Endothelial cell (in vitro differentiated cells): ENCODE measurements around the gene NTM. TPM values are rescaled to one million over a fixed set of nuclear protein-coding genes. Genes with fewer than 3 reads are reported as not detected.

ENCODE experiments used
- DNase-seq: peaks from one replicate; pipeline ENCODE4 v3.0.0; 2021; ENCODE audit warnings: low spot score
- H3K27ac Mint-ChIP-seq: one replicate; pipeline ENCODE4 v1.8.0; 2021; ENCODE audit warnings: mixed read lengths, inconsistent platforms; ENCODE audit not compliant: unreplicated experiment
- H3K27me3 Mint-ChIP-seq: one replicate; pipeline ENCODE4 v1.8.0; 2021; ENCODE audit warnings: mild to moderate bottlenecking, moderate library complexity, mixed read lengths, inconsistent platforms; ENCODE audit not compliant: unreplicated experiment
- H3K36me3 Mint-ChIP-seq: one replicate; pipeline ENCODE4 v1.8.0; 2021; ENCODE audit warnings: mild to moderate bottlenecking, low read depth, mixed read lengths, inconsistent platforms; ENCODE audit not compliant: unreplicated experiment
- H3K4me1 Mint-ChIP-seq: one replicate; pipeline ENCODE4 v1.8.0; 2021; ENCODE audit warnings: mild to moderate bottlenecking, mixed read lengths, inconsistent platforms; ENCODE audit not compliant: unreplicated experiment
- H3K4me3 Mint-ChIP-seq: one replicate; pipeline ENCODE4 v1.8.0; 2021; ENCODE audit warnings: mild to moderate bottlenecking, mixed read lengths, inconsistent platforms; ENCODE audit not compliant: unreplicated experiment
- H3K9me3 Mint-ChIP-seq: one replicate; pipeline ENCODE4 v1.8.0; 2021; ENCODE audit warnings: mixed read lengths, inconsistent platforms; ENCODE audit not compliant: unreplicated experiment
- total RNA-seq: library from RNA; stranded (reverse); fragmentation: NEBNext Ultra II Directional; extraction: Animal tissue kit (Norgen Biotek cat#: 25700); gene quantifications from one replicate; pipeline ENCODE4 v1.2.1, GENCODE V29; 2021; ENCODE audit not compliant: unreplicated experiment
- TF ChIP-seq, protein P1 (sequence below): fragments of 200-600 bp; sonication (generic); IDR thresholded peaks from one replicate; pipeline ENCODE4 v1.5.0; 2021; ENCODE audit warnings: antibody characterized with exemption; ENCODE audit not compliant: unreplicated experiment

The NTM gene
- total RNA-seq, 1 donor from 2014 or later, result 3.6 TPM

DNA sequence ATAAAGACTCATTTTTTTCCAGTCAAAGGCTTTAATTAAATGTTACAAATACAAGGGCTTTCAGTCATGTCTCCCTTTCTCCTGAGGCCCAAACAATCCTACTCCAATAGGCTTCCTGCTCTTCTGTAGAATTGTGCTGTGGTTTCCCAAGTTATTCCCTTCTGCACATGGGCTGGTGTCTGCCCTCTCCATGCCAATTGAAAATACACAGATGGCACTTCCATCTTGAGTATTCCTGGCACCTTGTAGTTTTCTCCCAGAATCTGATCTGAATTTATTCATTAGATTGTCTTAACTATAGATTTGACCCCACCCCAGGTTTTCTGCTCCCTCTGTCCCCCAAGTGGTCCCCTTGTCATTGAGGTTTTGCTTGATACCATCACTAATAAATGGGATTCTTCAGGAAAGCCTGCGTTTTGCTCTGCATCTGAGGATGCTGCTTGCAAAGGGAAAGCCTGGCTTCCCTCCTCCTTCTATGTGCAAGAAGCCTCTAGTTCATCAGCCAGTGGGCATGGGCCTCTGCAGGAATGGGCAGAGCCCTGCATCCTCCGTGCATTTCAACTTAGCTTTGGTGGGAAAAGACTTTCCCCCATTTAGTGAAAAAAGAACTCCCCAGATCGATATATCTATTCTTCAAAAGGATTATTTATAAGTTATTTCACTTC lies 926.7 kb downstream of the NTM start:
- no peaks in the 10 kb centered on the region for H3K36me3 Mint-ChIP-seq
- H3K27ac Mint-ChIP-seq, result no peak overlapping the region
- no peaks in the 10 kb centered on the region for H3K9me3 Mint-ChIP-seq
- no peak overlapping the region for H3K4me3 Mint-ChIP-seq
- no peaks in the 10 kb centered on the region for H3K27me3 Mint-ChIP-seq
- H3K4me1 Mint-ChIP-seq, result peaks cover 25% of the 10 kb centered on the region
- TF ChIP-seq, protein P1, sequence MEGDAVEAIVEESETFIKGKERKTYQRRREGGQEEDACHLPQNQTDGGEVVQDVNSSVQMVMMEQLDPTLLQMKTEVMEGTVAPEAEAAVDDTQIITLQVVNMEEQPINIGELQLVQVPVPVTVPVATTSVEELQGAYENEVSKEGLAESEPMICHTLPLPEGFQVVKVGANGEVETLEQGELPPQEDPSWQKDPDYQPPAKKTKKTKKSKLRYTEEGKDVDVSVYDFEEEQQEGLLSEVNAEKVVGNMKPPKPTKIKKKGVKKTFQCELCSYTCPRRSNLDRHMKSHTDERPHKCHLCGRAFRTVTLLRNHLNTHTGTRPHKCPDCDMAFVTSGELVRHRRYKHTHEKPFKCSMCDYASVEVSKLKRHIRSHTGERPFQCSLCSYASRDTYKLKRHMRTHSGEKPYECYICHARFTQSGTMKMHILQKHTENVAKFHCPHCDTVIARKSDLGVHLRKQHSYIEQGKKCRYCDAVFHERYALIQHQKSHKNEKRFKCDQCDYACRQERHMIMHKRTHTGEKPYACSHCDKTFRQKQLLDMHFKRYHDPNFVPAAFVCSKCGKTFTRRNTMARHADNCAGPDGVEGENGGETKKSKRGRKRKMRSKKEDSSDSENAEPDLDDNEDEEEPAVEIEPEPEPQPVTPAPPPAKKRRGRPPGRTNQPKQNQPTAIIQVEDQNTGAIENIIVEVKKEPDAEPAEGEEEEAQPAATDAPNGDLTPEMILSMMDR, result no peak
- DNase-seq, result no peak

- DNase-seq, result no peak
- H3K36me3 Mint-ChIP-seq, result no peaks in the 10 kb centered on the region
- H3K27me3 Mint-ChIP-seq, result no peaks in the 10 kb centered on the region
- TF ChIP-seq, protein P1, result no peak
- H3K27ac Mint-ChIP-seq, result no peak overlapping the region
- peaks cover 19% of the 10 kb centered on the region for H3K4me1 Mint-ChIP-seq
- H3K9me3 Mint-ChIP-seq, result no peaks in the 10 kb centered on the region
- no peak overlapping the region for H3K4me3 Mint-ChIP-seq
Measured at GRCh38 chr11:132298357-132298756, 927.9 kb downstream of the NTM start.

DNA sequence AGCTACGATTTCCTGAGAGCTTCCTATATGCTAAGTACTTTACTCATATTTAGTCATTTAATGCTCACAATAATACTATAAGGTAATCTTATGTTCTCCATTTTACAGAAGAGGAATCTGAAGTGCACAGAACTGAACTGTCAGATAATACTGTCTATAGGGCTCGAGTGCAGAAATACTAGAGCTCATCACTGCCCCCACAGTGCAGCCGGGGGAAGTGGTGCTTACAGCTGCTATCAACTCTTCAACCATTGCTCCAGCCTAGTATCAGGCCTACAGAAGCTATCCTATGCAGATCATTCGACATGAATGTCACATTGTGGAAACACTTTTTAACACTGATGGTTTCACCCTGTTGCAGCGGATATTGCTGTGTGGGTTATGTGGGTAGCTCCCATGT lies 929.9 kb downstream of the NTM start:
- H3K4me3 Mint-ChIP-seq, result no peak overlapping the region
- no peak overlapping the region for H3K27ac Mint-ChIP-seq
- peak; percentile 15 for DNase-seq
- TF ChIP-seq, protein P1, result no peak
- no peaks in the 10 kb centered on the region for H3K36me3 Mint-ChIP-seq
- no peaks in the 10 kb centered on the region for H3K27me3 Mint-ChIP-seq
- peaks cover 17% of the 10 kb centered on the region for H3K4me1 Mint-ChIP-seq
- no peaks in the 10 kb centered on the region for H3K9me3 Mint-ChIP-seq

GRCh38 chr11:132301465-132301864 lies 931.0 kb downstream of the NTM start:
- no peak for DNase-seq
- no peaks in the 10 kb centered on the region for H3K9me3 Mint-ChIP-seq
- H3K36me3 Mint-ChIP-seq, result no peaks in the 10 kb centered on the region
- H3K27me3 Mint-ChIP-seq, result no peaks in the 10 kb centered on the region
- TF ChIP-seq, protein P1, result no peak
- peaks cover 7% of the 10 kb centered on the region for H3K4me1 Mint-ChIP-seq
- H3K4me3 Mint-ChIP-seq, result no peak overlapping the region
- H3K27ac Mint-ChIP-seq, result no peak overlapping the region

- TF ChIP-seq, protein P1, result no peak
- Mint-ChIP-seq H3K4me1 (peaks cover 7% of the 10 kb centered on the region), H3K27me3 (no peaks in the 10 kb centered on the region), H3K9me3 (no peaks in the 10 kb centered on the region), H3K27ac (no peak overlapping the region), H3K4me3 (no peak overlapping the region), H3K36me3 (no peaks in the 10 kb centered on the region)
- DNase-seq, result no peak
Measured at GRCh38 chr11:132301900-132302299, 931.5 kb downstream of the NTM start.
